ENCODE results near the gene SPAG9. TPM values are rescaled to one million over a fixed set of nuclear protein-coding genes. Genes with fewer than 3 reads are reported as not detected.

SPAG9 gene
- total and polyA plus RNA-seq, 2 of the 8 experiments (the other 6 are each of a cell fraction or from before 2014, with no cell fraction given): 9.8 to 63.8 TPM

DNA sequence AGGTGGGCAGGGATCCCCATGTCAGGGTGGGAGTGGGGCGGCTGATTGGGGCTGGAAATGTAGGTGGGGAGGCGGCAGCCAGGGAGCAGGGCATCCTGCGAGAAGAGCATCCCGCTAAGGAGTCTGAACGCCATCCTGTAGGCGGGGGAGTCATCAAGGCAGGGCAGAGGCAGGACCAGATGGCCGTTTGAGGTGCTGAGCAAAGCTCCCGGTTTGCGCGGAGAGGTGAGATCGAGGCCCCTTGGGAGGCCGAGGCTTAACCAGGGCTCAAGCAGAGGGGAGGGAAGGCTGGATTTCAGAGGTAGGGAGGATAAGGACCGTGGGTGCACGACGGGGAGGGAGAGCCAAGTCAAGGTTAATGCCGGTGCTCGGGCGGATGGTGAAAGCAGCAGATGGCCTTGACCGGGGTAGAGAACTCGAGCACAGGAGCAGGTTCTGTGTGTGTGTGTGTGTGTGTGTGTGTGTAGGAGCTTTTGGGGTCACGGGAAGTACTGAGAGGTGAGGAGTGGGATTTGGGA, 45.1 kb upstream of the SPAG9 start:
- Histone ChIP-seq H2BK20ac (ENCODE audit: low read length) (peak overlapping the region; percentile 61; the same call in 1 of the 2 replicates), H3K4me1 (replicated peaks in 1 of 4; ENCODE audit: control insufficient read depth in 3 of 4, insufficient read depth in 4 of 4, low read length in 3 of 4) (peaks cover 0 to 9% (median 3%) of the 10 kb centered on the region in 4 experiments; a peak in 4 of 7 replicates), H3K79me2 (ENCODE audit: control insufficient read depth in 1 of 2, insufficient read depth in 2 of 2, low read length in 2 of 2) (peaks cover 0 to 13% of the 10 kb centered on the region in 2 experiments; a peak in 2 of 4 replicates), H3K18ac (ENCODE audit: extremely low read depth, low read length) (peak overlapping the region; percentile 83), H3K36me3 (ENCODE audit: control insufficient read depth in 2 of 4, insufficient read depth in 4 of 4, low read length in 3 of 4) (peaks cover 15 to 58% (median 43%) of the 10 kb centered on the region in 4 experiments), H3K56ac (replicated peaks; ENCODE audit: insufficient read length, low read depth, low read length) (peak overlapping the region; percentile 92), H3K14ac (ENCODE audit: insufficient read length) (no peak overlapping the region), H3K27me3 (replicated peaks in 1 of 4; ENCODE audit: control insufficient read depth in 3 of 4, extremely low read depth in 1 of 4, insufficient read depth in 3 of 4, low read length in 3 of 4) (no peaks in the 10 kb centered on the region), H3K9ac (replicated peaks in 1 of 4; ENCODE audit: extremely low read depth in 1 of 4, low read depth in 3 of 4, low read length in 3 of 4) (peak overlapping the region in 3 of 4 experiments; percentile 60 to 67 (median 60); a peak in 6 of 7 replicates), H3K27ac (ENCODE audit: low read depth, low read length) (no peak overlapping the region), H3K4ac (replicated peaks; ENCODE audit: insufficient read length, low read depth, low read length) (no peak overlapping the region), H2BK15ac (ENCODE audit: low read length) (no peak overlapping the region), H3K23me2 (ENCODE audit: low read depth, low read length) (peaks cover 9% of the 10 kb centered on the region), H4K8ac (ENCODE audit: extremely low read depth, insufficient read depth, low read length) (no peak overlapping the region), H3K4me3 (ENCODE audit: extremely low read depth in 1 of 4, insufficient read depth in 2 of 4, low read depth in 3 of 4, low read length in 4 of 4) (peak overlapping the region; percentile 65 to 95 (median 92)), H3K9me3 (ENCODE audit: insufficient read depth in 2 of 2, low read depth in 1 of 2, low read length in 1 of 2) (no peaks in the 10 kb centered on the region), H4K5ac (ENCODE audit: insufficient read length, low read depth, low read length) (peak overlapping the region; percentile 45), H4K20me1 (replicated peaks in 1 of 2; ENCODE audit: control insufficient read depth in 1 of 2, insufficient read depth in 2 of 2, low read length in 2 of 2) (peaks cover 0 to 5% of the 10 kb centered on the region in 2 experiments), H2AFZ (ENCODE audit: low read length) (peak overlapping the region; percentile 97), H2BK120ac (replicated peaks; ENCODE audit: low read depth, low read length) (no peak overlapping the region), H3K79me1 (ENCODE audit: low read depth, low read length) (no peaks in the 10 kb centered on the region; the same call in 1 of the 2 replicates), H2AK5ac (ENCODE audit: low read depth, low read length) (no peak overlapping the region), H4K91ac (replicated peaks; ENCODE audit: insufficient read length, low read length) (peak overlapping the region; percentile 32), H3K23ac (ENCODE audit: insufficient read length) (no peak overlapping the region), H3K4me2 (ENCODE audit: insufficient read depth in 1 of 2, low read depth in 2 of 2, low read length in 2 of 2) (peak overlapping the region; percentile 89 to 97), H2BK5ac (ENCODE audit: low read depth, low read length) (peak overlapping the region; percentile 94), H2BK12ac (ENCODE audit: low read depth, low read length) (peak overlapping the region; percentile 23; the same call in 1 of the 2 replicates)
- DNase-seq (ENCODE audit: low read depth in 1 of 2, low spot score in 2 of 2) (peak in 1 of 2 experiments; percentile 63), FAIRE-seq (no peak)
- ChIA-PET POLR2A (ENCODE audit: partially characterized antibody) (interaction anchor here (0.6 to 6.0 kb wide), 18 partner anchors 8 to 446 kb away, joined by 3 to 82 read pairs (median 4); partner anchors contain the start of genes LUC7L3, MBTD1, NME1 and UTP18), CTCF (ENCODE audit: partially characterized antibody) (interaction anchor here (0.9 to 2.5 kb wide), 5 partner anchors 11 to 164 kb away, joined by 3 to 7 read pairs (median 5); partner anchors contain the start of gene NME1)
- WGBS, 2 experiments (ENCODE audit: extremely low coverage in 1 of 2, insufficient coverage in 1 of 2, insufficient read length in 1 of 2, insufficient replicate concordance in 2 of 2, low coverage in 1 of 2, low lambda C conversion rate in 2 of 2, missing lambda C conversion rate in 1 of 2): 3% methylated on average over 21 of the region's 21 CpGs; no CpG with 5 or more reads in 1 of the 2 experiments
- TF ChIP-seq SP4 (IDR thresholded peaks at IDR 0.05; ENCODE audit: low read length) (no peak), PHF8 (conservative IDR thresholded peaks at IDR 0.05; ENCODE audit: low read depth, low read length) (0 out of 2 replicates have a peak, but pooled peaks have one; percentile 2), BACH1 (IDR thresholded peaks at IDR 0.05; ENCODE audit: low read length) (peak; percentile 25; the same call in 1 of the 2 replicates)

All from H1 (cell line).